H9 (cell line): ENCODE results near the gene CDKN2D. TPM values are rescaled to one million over a fixed set of nuclear protein-coding genes. Genes with fewer than 3 reads are reported as not detected.

Experiments
- DNase-seq: peaks from one replicate; pipeline ENCODE4 v3.0.0-alpha.2; 2017
- H2AFZ ChIP-seq: one replicate; pipeline ENCODE4 v1.6.1; 2013; ENCODE audit warnings: mild to moderate bottlenecking, low read length, control low read depth, moderate library complexity
- H2AK5ac ChIP-seq: 2 replicates; pipeline ENCODE4 v1.6.1; 2013; ENCODE audit warnings: low read length, control low read depth, mixed read lengths; ENCODE audit not compliant: insufficient read length
- H2BK120ac ChIP-seq: one replicate; pipeline ENCODE4 v1.6.1; 2013; ENCODE audit warnings: low read depth, mild to moderate bottlenecking, low read length, control low read depth, inconsistent platforms; ENCODE audit not compliant: poor library complexity, severe bottlenecking
- H2BK12ac ChIP-seq: 2 replicates; pipeline ENCODE4 v1.6.1; 2013; ENCODE audit warnings: low read length, control low read depth, mixed read lengths, low read depth; ENCODE audit not compliant: insufficient read length
- H2BK15ac ChIP-seq: 2 replicates; pipeline ENCODE4 v1.6.1; 2013; ENCODE audit warnings: low read depth, low read length, control low read depth
- H2BK20ac ChIP-seq: one replicate; pipeline ENCODE4 v1.6.1; 2013; ENCODE audit warnings: low read depth, mild to moderate bottlenecking, low read length, control low read depth, inconsistent platforms; ENCODE audit not compliant: poor library complexity, severe bottlenecking
- H2BK5ac ChIP-seq: 2 replicates; pipeline ENCODE4 v1.6.1; 2013; ENCODE audit warnings: low read length, control low read depth, mixed read lengths; ENCODE audit not compliant: insufficient read length
- H3K14ac ChIP-seq: 2 replicates; pipeline ENCODE4 v1.6.1; 2013; ENCODE audit warnings: low read length, control low read depth; ENCODE audit not compliant: insufficient read depth
- H3K18ac ChIP-seq: 2 replicates; pipeline ENCODE4 v1.6.1; 2013; ENCODE audit warnings: low read depth, mild to moderate bottlenecking, mixed read lengths, low read length, control low read depth; ENCODE audit not compliant: insufficient read length
- H3K23ac ChIP-seq: 2 replicates; pipeline ENCODE4 v1.6.1; 2013; ENCODE audit warnings: low read length, control low read depth, mixed read lengths, low read depth; ENCODE audit not compliant: insufficient read length
- H3K23me2 ChIP-seq: 2 replicates; pipeline ENCODE4 v1.6.1; 2013; ENCODE audit warnings: low read depth, mild to moderate bottlenecking, mixed read lengths, low read length, control low read depth; ENCODE audit not compliant: insufficient read length, poor library complexity, severe bottlenecking
- H3K27ac ChIP-seq: 2 replicates; pipeline ENCODE4 v1.5.1; 2013; ENCODE audit warnings: low read length, control low read depth, mixed read lengths, low read depth; ENCODE audit not compliant: insufficient read length
- H3K27me3 ChIP-seq: 2 replicates; pipeline ENCODE4 v1.6.1; 2013; ENCODE audit warnings: low read length, control low read depth, inconsistent platforms; ENCODE audit not compliant: insufficient read depth
- H3K4ac ChIP-seq: 2 replicates; pipeline ENCODE4 v1.6.1; 2013; ENCODE audit warnings: low read depth, mild to moderate bottlenecking, control low read depth, inconsistent platforms, low read length, moderate library complexity
- H3K4me1 ChIP-seq: 2 replicates; pipeline ENCODE4 v1.6.1; 2013; ENCODE audit warnings: low read length, control low read depth, inconsistent platforms; ENCODE audit not compliant: insufficient read depth
- H3K4me2 ChIP-seq: 2 replicates; pipeline ENCODE4 v1.6.1; 2013; ENCODE audit warnings: low read length, control low read depth, mixed read lengths; ENCODE audit not compliant: insufficient read length, insufficient read depth
- H3K56ac ChIP-seq: 2 replicates; pipeline ENCODE4 v1.6.1; 2013; ENCODE audit warnings: low read depth, mild to moderate bottlenecking, mixed read lengths, low read length, control low read depth; ENCODE audit not compliant: insufficient read length
- H3K79me1 ChIP-seq: 2 replicates; pipeline ENCODE4 v1.6.1; 2013; ENCODE audit warnings: low read depth, mild to moderate bottlenecking, moderate library complexity, low read length, control low read depth, inconsistent platforms; ENCODE audit not compliant: insufficient read depth, poor library complexity, severe bottlenecking
- H3K79me2 ChIP-seq: 2 replicates; pipeline ENCODE4 v1.6.1; 2013; ENCODE audit warnings: low read length, control low read depth, inconsistent platforms; ENCODE audit not compliant: insufficient read depth
- H3K9ac ChIP-seq: 2 replicates; pipeline ENCODE4 v1.6.1; 2013; ENCODE audit warnings: low read length, control low read depth, mixed read lengths; ENCODE audit not compliant: insufficient read length; ENCODE audit errors: extremely low read depth
- H3K9me3 ChIP-seq: one replicate; pipeline ENCODE4 v1.6.1; 2013; ENCODE audit warnings: low read depth, low read length, inconsistent platforms; ENCODE audit not compliant: control insufficient read depth
- H3T11ph ChIP-seq: one replicate; pipeline ENCODE4 v1.6.1; 2013; ENCODE audit warnings: mild to moderate bottlenecking, low read length, control low read depth, inconsistent platforms
- H4K20me1 ChIP-seq: one replicate; pipeline ENCODE4 v1.6.1; 2013; ENCODE audit not compliant: control insufficient read depth, insufficient read length, insufficient read depth
- H4K5ac ChIP-seq: 2 replicates; pipeline ENCODE4 v1.6.1; 2013; ENCODE audit warnings: low read depth, mild to moderate bottlenecking, mixed read lengths, low read length, control low read depth; ENCODE audit not compliant: insufficient read length
- H4K8ac ChIP-seq: replicated peaks from 2 replicates; pipeline ENCODE4 v1.6.1; 2013; ENCODE audit warnings: low read length, control low read depth, mixed read lengths, low read depth; ENCODE audit not compliant: insufficient read length
- H4K91ac ChIP-seq: 2 replicates; pipeline ENCODE4 v1.6.1; 2013; ENCODE audit warnings: low read depth, mild to moderate bottlenecking, moderate library complexity, mixed read lengths, low read length, control low read depth; ENCODE audit not compliant: insufficient read length
- H3K27ac Mint-ChIP-seq, 3 experiments: 2 replicates in 2 of 3; 3 replicates in 1 of 3; pipeline ENCODE4 v1.8.0; 2020 to 2021; ENCODE audit warnings: mixed read lengths in 3 of 3, mild to moderate bottlenecking in 1 of 3, moderate library complexity in 1 of 3
- H3K27me3 Mint-ChIP-seq: 2 replicates; pipeline ENCODE4 v1.8.0; 2021; ENCODE audit warnings: low read depth, mild to moderate bottlenecking, moderate library complexity, mixed read lengths
- H3K36me3 Mint-ChIP-seq, 3 experiments: 2 replicates in 2 of 3; 3 replicates in 1 of 3; pipeline ENCODE4 v1.8.0; 2020 to 2021; ENCODE audit warnings: low read depth in 3 of 3, mixed read lengths in 3 of 3; ENCODE audit not compliant: insufficient read depth in 1 of 3
- H3K4me1 Mint-ChIP-seq, 2 experiments: 2 replicates each; pipeline ENCODE4 v1.8.0; 2020; ENCODE audit warnings: mixed read lengths in 2 of 2
- H3K4me3 Mint-ChIP-seq, 2 experiments: 2 replicates in 1 of 2; 3 replicates in 1 of 2; pipeline ENCODE4 v1.8.0; 2020 to 2021; ENCODE audit warnings: mild to moderate bottlenecking in 2 of 2, mixed read lengths in 2 of 2, moderate library complexity in 1 of 2
- H3K9me3 Mint-ChIP-seq, 2 experiments: 2 replicates in 1 of 2; 3 replicates in 1 of 2; pipeline ENCODE4 v1.8.0; 2020; ENCODE audit warnings: mild to moderate bottlenecking in 2 of 2, mixed read lengths in 2 of 2, moderate library complexity in 1 of 2
- WGBS: extraction: QIAGEN DNeasy Blood & Tissue Kit; methylation state at CpG from one replicate; pipeline ENCODE4 v1.1.7; 2013; ENCODE audit warnings: missing lambda C conversion rate, low lambda C conversion rate, mixed read lengths; ENCODE audit not compliant: insufficient read length; ENCODE audit errors: extremely low coverage; 5-methylcytosine and 5-hydroxymethylcytosine counted together
- total RNA-seq: library from RNA; stranded (reverse); gene quantifications from 2 replicates; pipeline ENCODE4 v1.2.1, GENCODE V29; 2021
- TF ChIP-seq, protein P1 (sequence below): fragments of 200-600 bp; sonication (generic); conservative IDR thresholded peaks from 3 replicates; pipeline ENCODE4 v1.8.0; 2021; ENCODE audit warnings: antibody characterized with exemption, mild to moderate bottlenecking

CDKN2D gene
- total RNA-seq, 1 experiment from 2014 or later = 2.8 TPM

DNA sequence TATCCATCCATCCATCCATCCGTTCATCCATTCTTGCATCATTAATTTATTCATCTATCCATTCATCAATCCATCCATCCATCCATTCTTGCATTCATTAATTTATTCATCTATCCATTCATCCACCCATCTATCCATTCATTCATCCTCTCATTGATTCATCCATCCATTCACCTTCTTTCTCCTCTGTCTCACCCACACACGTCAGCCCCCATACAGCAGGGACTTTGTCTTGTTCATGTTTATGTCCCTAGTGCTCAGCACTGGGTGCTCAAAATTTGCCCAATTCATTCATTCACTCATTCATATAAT lies 19.0 kb upstream of the CDKN2D start:
- no peaks in the 10 kb centered on the region for H3K79me1 ChIP-seq
- H2BK20ac ChIP-seq = no peak overlapping the region
- no peaks in the 10 kb centered on the region for H3K4me1 ChIP-seq
- Mint-ChIP-seq H3K36me3 (peaks cover 5 to 25% (median 22%) of the 10 kb centered on the region in 3 experiments), H3K4me3 (peak overlapping the region; percentile 75 to 98), H3K9me3 (no peaks in the 10 kb centered on the region), H3K4me1 (peaks cover 12 to 22% of the 10 kb centered on the region in 2 experiments), H3K27me3 (peaks cover 9% of the 10 kb centered on the region), H3K27ac (no peak overlapping the region)
- H2AFZ ChIP-seq = no peak overlapping the region
- H3K4ac ChIP-seq = no peak overlapping the region
- H3K27ac ChIP-seq = no peak overlapping the region
- no peaks in the 10 kb centered on the region for H3K23me2 ChIP-seq
- no peak overlapping the region for H2BK12ac ChIP-seq
- 100% methylated on average over 1 of the region's 2 CpGs for WGBS
- H4K91ac ChIP-seq = no peak overlapping the region
- H4K5ac ChIP-seq = no peak overlapping the region
- H2BK120ac ChIP-seq = no peak overlapping the region
- H3K14ac ChIP-seq = no peak overlapping the region
- no peak overlapping the region for H3T11ph ChIP-seq
- H2BK5ac ChIP-seq = no peak overlapping the region
- no peaks in the 10 kb centered on the region for H3K27me3 ChIP-seq
- TF ChIP-seq, protein P1, sequence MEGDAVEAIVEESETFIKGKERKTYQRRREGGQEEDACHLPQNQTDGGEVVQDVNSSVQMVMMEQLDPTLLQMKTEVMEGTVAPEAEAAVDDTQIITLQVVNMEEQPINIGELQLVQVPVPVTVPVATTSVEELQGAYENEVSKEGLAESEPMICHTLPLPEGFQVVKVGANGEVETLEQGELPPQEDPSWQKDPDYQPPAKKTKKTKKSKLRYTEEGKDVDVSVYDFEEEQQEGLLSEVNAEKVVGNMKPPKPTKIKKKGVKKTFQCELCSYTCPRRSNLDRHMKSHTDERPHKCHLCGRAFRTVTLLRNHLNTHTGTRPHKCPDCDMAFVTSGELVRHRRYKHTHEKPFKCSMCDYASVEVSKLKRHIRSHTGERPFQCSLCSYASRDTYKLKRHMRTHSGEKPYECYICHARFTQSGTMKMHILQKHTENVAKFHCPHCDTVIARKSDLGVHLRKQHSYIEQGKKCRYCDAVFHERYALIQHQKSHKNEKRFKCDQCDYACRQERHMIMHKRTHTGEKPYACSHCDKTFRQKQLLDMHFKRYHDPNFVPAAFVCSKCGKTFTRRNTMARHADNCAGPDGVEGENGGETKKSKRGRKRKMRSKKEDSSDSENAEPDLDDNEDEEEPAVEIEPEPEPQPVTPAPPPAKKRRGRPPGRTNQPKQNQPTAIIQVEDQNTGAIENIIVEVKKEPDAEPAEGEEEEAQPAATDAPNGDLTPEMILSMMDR = no peak
- DNase-seq = no peak
- no peaks in the 10 kb centered on the region for H4K20me1 ChIP-seq
- no peaks in the 10 kb centered on the region for H3K79me2 ChIP-seq
- no peaks in the 10 kb centered on the region for H3K9me3 ChIP-seq
- no peak overlapping the region for H4K8ac ChIP-seq
- H3K18ac ChIP-seq = no peak overlapping the region
- H3K4me2 ChIP-seq = no peak overlapping the region
- no peak overlapping the region for H2BK15ac ChIP-seq
- H2AK5ac ChIP-seq = no peak overlapping the region
- no peak overlapping the region for H3K9ac ChIP-seq
- no peak overlapping the region for H3K56ac ChIP-seq
- H3K23ac ChIP-seq = no peak overlapping the region
